Left lung (tissue), 10 donors: ENCODE results near the gene BCL2A1. TPM values are rescaled to one million over a fixed set of nuclear protein-coding genes. Genes with fewer than 3 reads are reported as not detected.

Experiments used
- ATAC-seq: fragments of 200-7000 bp; cut with Tn5 transposase; one replicate; pipeline ENCODE4 v1.9.1; 2020; ENCODE audit warnings: moderate library complexity
- DNase-seq, 4 donors: peaks; one replicate each; pipeline ENCODE4 v3.0.0-alpha.2; 2013 to 2020
- H3K27ac ChIP-seq, 2 donors: fragments of 200-600 bp; sonication (generic) in 1 of 2; one replicate each; pipeline versions ENCODE4 v1.5.0 to v1.8.0; 2020 to 2021
- H3K27me3 ChIP-seq, 2 donors: fragments of 200-600 bp; sonication (generic) in 1 of 2; one replicate each; pipeline versions ENCODE4 v1.5.0 to v1.8.0; 2020 to 2021
- H3K36me3 ChIP-seq, 2 donors: fragments of 200-600 bp; sonication (generic) in 1 of 2; one replicate each; pipeline versions ENCODE4 v1.5.0 to v1.8.0; 2020 to 2021
- H3K4me1 ChIP-seq, 2 donors: fragments of 200-600 bp; one replicate each; pipeline ENCODE4 v1.8.0; 2021
- H3K4me3 ChIP-seq, 2 donors: fragments of 200-600 bp; sonication (generic) in 1 of 2; one replicate each; pipeline versions ENCODE4 v1.5.0 to v1.8.0; 2020 to 2021; ENCODE audit warnings: mild to moderate bottlenecking in 1 of 2
- H3K9me3 ChIP-seq, 2 donors: fragments of 200-600 bp; sonication (generic) in 1 of 2; one replicate each; pipeline versions ENCODE4 v1.5.0 to v1.8.0; 2020 to 2021
- intact Hi-C, 2 donors: fragments of 100-400 bp; cut with DNase I; formaldehyde crosslinking; loops; one replicate each; pipeline versions ENCODE4 v1.11.2 to v1.14.2; 2022
- polyA plus RNA-seq, 6 donors: library from polyadenylated mRNA; unstranded; fragments of 120-200 nt; gene quantifications; one replicate each; pipeline ENCODE4 v1.2.1, GENCODE V29; 2013; ENCODE audit not compliant: insufficient read length in 6 of 6
- total RNA-seq, 2 donors: library from RNA; stranded (reverse); fragmentation: NEBNext Ultra II Directional; extraction: Animal tissue kit (Norgen Biotek cat#: 25700); gene quantifications; one replicate each; pipeline ENCODE4 v1.2.1, GENCODE V29; 2021
- TF ChIP-seq, protein P1 (sequence below), 2 donors: fragments of 200-600 bp; sonication (generic) in 1 of 2; IDR thresholded peaks; one replicate each; pipeline versions ENCODE4 v1.5.0 to v1.8.0; 2021; ENCODE audit warnings: antibody characterized with exemption in 2 of 2
- donor health status: DM: no; HTN: yes; CAD: no.
- donor health status: DM: no; HTN: no; CAD: no.

The BCL2A1 gene
- total and polyA plus RNA-seq, 8 donors: 0.24 to 99.2 (median 0.78) TPM

DNA sequence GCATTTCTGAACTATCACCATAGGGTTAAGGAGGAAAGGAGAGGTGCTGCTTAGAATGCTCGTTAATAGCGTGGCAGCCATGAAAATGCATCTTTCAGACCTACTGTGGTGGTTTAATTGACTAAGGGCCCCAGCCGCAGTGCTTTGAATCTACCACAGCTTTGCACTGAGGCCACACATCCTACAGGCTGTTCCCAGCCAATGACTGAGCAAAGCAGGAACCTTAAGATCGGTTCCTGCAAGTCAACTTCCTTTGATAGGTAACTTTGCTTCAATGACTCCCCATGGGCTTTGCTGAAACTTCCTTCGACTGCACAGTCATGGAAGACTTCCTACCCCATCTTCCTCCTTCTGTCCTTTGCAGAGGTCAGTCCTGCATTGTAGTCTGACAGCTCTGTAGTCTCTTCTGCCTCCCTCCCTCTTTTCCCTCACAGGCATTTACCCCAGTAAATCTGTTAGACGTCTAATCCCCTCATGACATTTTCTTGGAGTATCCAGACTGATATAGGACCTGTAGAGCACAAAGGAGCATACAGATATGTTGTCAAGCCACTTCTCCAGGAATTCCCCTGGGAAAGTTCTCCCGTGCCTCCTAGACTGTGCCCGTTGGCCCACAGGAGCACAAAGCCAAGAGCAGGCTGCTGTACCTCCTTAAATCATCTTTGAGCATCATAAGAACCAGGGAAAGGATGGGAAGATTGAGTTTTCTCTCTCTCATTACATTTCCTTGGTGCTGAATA lies 2.6 kb upstream of the BCL2A1 start:
- DNase-seq: no peak
- ATAC-seq: no peak
- peaks cover 3 to 64% of the 10 kb centered on the region in 2 donors for H3K4me1 ChIP-seq
- H3K4me3 ChIP-seq: no peak overlapping the region
- H3K9me3 ChIP-seq: no peaks in the 10 kb centered on the region
- TF ChIP-seq, protein P1, sequence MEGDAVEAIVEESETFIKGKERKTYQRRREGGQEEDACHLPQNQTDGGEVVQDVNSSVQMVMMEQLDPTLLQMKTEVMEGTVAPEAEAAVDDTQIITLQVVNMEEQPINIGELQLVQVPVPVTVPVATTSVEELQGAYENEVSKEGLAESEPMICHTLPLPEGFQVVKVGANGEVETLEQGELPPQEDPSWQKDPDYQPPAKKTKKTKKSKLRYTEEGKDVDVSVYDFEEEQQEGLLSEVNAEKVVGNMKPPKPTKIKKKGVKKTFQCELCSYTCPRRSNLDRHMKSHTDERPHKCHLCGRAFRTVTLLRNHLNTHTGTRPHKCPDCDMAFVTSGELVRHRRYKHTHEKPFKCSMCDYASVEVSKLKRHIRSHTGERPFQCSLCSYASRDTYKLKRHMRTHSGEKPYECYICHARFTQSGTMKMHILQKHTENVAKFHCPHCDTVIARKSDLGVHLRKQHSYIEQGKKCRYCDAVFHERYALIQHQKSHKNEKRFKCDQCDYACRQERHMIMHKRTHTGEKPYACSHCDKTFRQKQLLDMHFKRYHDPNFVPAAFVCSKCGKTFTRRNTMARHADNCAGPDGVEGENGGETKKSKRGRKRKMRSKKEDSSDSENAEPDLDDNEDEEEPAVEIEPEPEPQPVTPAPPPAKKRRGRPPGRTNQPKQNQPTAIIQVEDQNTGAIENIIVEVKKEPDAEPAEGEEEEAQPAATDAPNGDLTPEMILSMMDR (IDR thresholded peaks at IDR 0.05): no peak
- H3K27me3 ChIP-seq: no peaks in the 10 kb centered on the region
- intact Hi-C loops: no loop called here
- no peaks in the 10 kb centered on the region for H3K36me3 ChIP-seq
- peak overlapping the region in 1 of 2 donors; percentile 93 for H3K27ac ChIP-seq

GRCh38 chr15:79972863-79973262 lies 1.9 kb upstream of the BCL2A1 start:
- no peak overlapping the region for H3K4me3 ChIP-seq
- intact Hi-C loops: no loop called here
- TF ChIP-seq, protein P1 (IDR thresholded peaks at IDR 0.05): no peak

GRCh38 chr15:79970181-79970580 lies 815 bp downstream of the BCL2A1 start:
- H3K36me3 ChIP-seq: no peaks in the 10 kb centered on the region
- peaks cover 0 to 68% of the 10 kb centered on the region in 2 donors for H3K4me1 ChIP-seq
- TF ChIP-seq, protein P1 (IDR thresholded peaks at IDR 0.05): no peak
- intact Hi-C loops: no loop called here
- DNase-seq (no peak), ATAC-seq (no peak)
- no peaks in the 10 kb centered on the region for H3K27me3 ChIP-seq
- H3K27ac ChIP-seq: peak overlapping the region; percentile 69 to 93
- H3K4me3 ChIP-seq: peak overlapping the region in 1 of 2 donors; percentile 41
- H3K9me3 ChIP-seq: no peaks in the 10 kb centered on the region

More at GRCh38 chr15:79972863-79973262, 1.9 kb upstream of the BCL2A1 start:
- Histone ChIP-seq H3K27ac (peak overlapping the region in 1 of 2 donors; percentile 93), H3K9me3 (no peaks in the 10 kb centered on the region), H3K4me1 (peaks cover 0 to 64% of the 10 kb centered on the region in 2 donors), H3K36me3 (no peaks in the 10 kb centered on the region), H3K27me3 (no peaks in the 10 kb centered on the region)
- ATAC-seq (no peak), DNase-seq (no peak)

- ATAC-seq: no peak
- no peaks in the 10 kb centered on the region for H3K36me3 ChIP-seq
- intact Hi-C loops: no loop called here
Observed at GRCh38 chr15:79969146-79969545, 1.9 kb downstream of the BCL2A1 start.

More at GRCh38 chr15:79969146-79969545, 1.9 kb downstream of the BCL2A1 start:
- DNase-seq: no peak
- Histone ChIP-seq H3K27me3 (no peaks in the 10 kb centered on the region), H3K27ac (peak overlapping the region; percentile 6 to 93), H3K4me1 (peaks cover 0 to 74% of the 10 kb centered on the region in 2 donors), H3K9me3 (no peaks in the 10 kb centered on the region), H3K4me3 (peak overlapping the region in 1 of 2 donors; percentile 41)
- TF ChIP-seq, protein P1 (IDR thresholded peaks at IDR 0.05): no peak
